Naive B cell (primary cell): ENCODE results near the gene NMBR. TPM values are rescaled to one million over a fixed set of nuclear protein-coding genes. Genes with fewer than 3 reads are reported as not detected.
"Not testable (repeated sequence)": the region's sequence is repeated elsewhere in the genome, so short reads cannot be mapped to it uniquely, and the experiment has no call there.

ENCODE experiments used
- ATAC-seq, 2 donors: fragments of 150-1000 bp; cut with Tn5 transposase; 2 replicates each; pipeline ENCODE4 v1.10.0; 2021; ENCODE audit warnings: low read depth in 2 of 2, mild to moderate bottlenecking in 2 of 2, moderate library complexity in 2 of 2
- DNase-seq: peaks from one replicate; pipeline ENCODE4 v3.0.0; 2022
- H3K27ac Mint-ChIP-seq, 6 donors: one replicate each; pipeline ENCODE4 v1.8.0; 2020 to 2022; ENCODE audit warnings: mild to moderate bottlenecking in 6 of 6, mixed read lengths in 6 of 6, moderate library complexity in 5 of 6, inconsistent platforms in 2 of 6
- H3K27me3 Mint-ChIP-seq, 3 donors: one replicate each; pipeline ENCODE4 v1.8.0; 2021 to 2022; ENCODE audit warnings: mixed read lengths in 3 of 3, mild to moderate bottlenecking in 1 of 3
- H3K36me3 Mint-ChIP-seq, 2 donors: one replicate each; pipeline ENCODE4 v1.8.0; 2020 to 2022; ENCODE audit warnings: mixed read lengths in 2 of 2, inconsistent platforms in 1 of 2, mild to moderate bottlenecking in 1 of 2
- H3K4me1 Mint-ChIP-seq, 3 donors: one replicate each; pipeline ENCODE4 v1.8.0; 2020 to 2022; ENCODE audit warnings: mixed read lengths in 3 of 3, inconsistent platforms in 1 of 3, mild to moderate bottlenecking in 1 of 3, moderate library complexity in 1 of 3
- H3K4me3 Mint-ChIP-seq, 8 donors: one replicate each; pipeline ENCODE4 v1.8.0; 2020 to 2022; ENCODE audit warnings: mild to moderate bottlenecking in 8 of 8, mixed read lengths in 8 of 8, moderate library complexity in 8 of 8, inconsistent platforms in 2 of 8
- H3K9me3 Mint-ChIP-seq, 7 donors: one replicate each; pipeline ENCODE4 v1.8.0; 2020 to 2022; ENCODE audit warnings: mixed read lengths in 7 of 7, mild to moderate bottlenecking in 5 of 7, inconsistent platforms in 2 of 7, moderate library complexity in 1 of 7
- polyA plus RNA-seq, 6 donors: library from polyadenylated mRNA; unstranded; fragments of 300-500 nt; fragmentation: Illumina TruSeq; gene quantifications; one replicate each; pipeline ENCODE4 v1.2.3, GENCODE V29; 2021; ENCODE audit warnings: low read depth in 6 of 6

NMBR gene
- polyA plus RNA-seq, 6 donors from 2014 or later = not detected

GRCh38 chr6:142075516-142076101, 71.3 kb downstream of the NMBR start:
- Mint-ChIP-seq H3K9me3 (peaks cover 3 to 22% (median 12%) of the 10 kb centered on the region in 7 donors), H3K36me3 (no peaks in the 10 kb centered on the region), H3K27me3 (peaks cover 6 to 16% (median 7%) of the 10 kb centered on the region in 3 donors), H3K4me1 (no peaks in the 10 kb centered on the region), H3K4me3 (no peak overlapping the region), H3K27ac (no peak overlapping the region)
- ATAC-seq (no peak), DNase-seq (no peak)

DNA sequence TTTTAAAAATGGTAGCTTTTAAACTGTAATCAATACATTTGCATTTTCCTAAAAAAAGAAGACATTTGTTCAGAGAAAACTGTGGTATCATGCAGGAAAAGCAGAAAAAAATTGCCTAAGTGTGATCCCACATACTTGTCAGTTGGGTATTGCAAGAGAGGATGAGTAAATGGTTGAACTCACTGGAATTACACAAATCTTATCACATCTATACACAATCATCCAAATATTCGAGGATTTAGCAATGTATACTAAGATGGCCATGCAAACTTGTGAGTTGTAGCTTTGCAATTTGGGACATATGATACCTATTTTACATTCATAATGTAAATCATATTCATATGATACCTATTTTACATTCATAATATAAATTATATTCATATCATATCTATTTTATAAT, 72.4 kb downstream of the NMBR start:
- H3K4me3 Mint-ChIP-seq = no peak overlapping the region
- no peaks in the 10 kb centered on the region for H3K4me1 Mint-ChIP-seq
- H3K36me3 Mint-ChIP-seq = no peaks in the 10 kb centered on the region
- H3K27ac Mint-ChIP-seq = no peak overlapping the region
- H3K9me3 Mint-ChIP-seq = peaks cover 3 to 23% (median 12%) of the 10 kb centered on the region in 7 donors
- no peak for ATAC-seq
- peaks cover 6 to 16% (median 8%) of the 10 kb centered on the region in 3 donors for H3K27me3 Mint-ChIP-seq
- no peak for DNase-seq

DNA sequence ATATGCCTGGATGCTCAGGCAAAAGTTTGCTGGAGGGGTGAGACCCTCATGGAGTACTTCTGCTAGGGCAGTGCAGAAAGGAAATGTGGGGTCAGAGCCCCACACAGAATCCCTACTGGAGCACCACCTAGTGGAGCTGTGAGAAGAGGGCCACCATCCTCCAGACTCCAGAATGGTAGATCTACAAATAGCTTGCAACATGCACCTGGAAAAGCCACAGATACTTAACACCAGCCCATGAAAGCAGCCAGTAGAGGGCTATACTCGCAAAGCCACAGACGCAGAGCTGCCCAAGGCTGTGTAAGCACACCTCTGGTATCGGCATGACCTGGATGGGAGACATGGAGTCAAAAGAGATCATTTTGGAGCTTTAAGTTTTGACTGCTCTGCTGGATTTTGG, 74.9 kb downstream of the NMBR start:
- H3K4me1 Mint-ChIP-seq = no peaks in the 10 kb centered on the region
- ATAC-seq = no peak
- H3K27ac Mint-ChIP-seq = no peak overlapping the region
- peaks cover 0 to 8% (median 6%) of the 10 kb centered on the region in 3 donors for H3K27me3 Mint-ChIP-seq
- DNase-seq = no peak
- no peaks in the 10 kb centered on the region for H3K36me3 Mint-ChIP-seq
- peaks cover 0 to 23% (median 12%) of the 10 kb centered on the region in 7 donors for H3K9me3 Mint-ChIP-seq
- no peak overlapping the region for H3K4me3 Mint-ChIP-seq

DNA sequence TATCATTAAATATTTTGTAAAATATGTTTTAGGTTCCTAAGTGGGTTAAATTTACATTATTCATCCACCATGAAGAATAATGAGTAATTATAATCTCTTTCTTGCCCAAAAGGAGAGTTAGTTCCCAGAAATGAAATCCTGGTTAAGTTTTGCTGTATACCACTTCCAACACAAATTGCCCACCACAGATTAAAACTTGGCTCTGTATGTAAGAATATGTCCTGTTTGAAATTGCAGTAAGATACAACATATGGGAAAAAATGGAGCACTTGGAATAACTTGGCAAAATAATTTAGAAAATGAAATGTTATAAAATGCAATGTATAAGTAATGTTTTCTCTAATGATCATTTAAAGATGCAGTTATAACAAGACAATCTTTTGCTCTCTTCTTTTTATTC, 78.5 kb downstream of the NMBR start:
- Mint-ChIP-seq H3K27ac (no peak overlapping the region), H3K36me3 (no peaks in the 10 kb centered on the region), H3K4me1 (no peaks in the 10 kb centered on the region), H3K27me3 (peaks cover 0 to 12% (median 4%) of the 10 kb centered on the region in 3 donors), H3K4me3 (no peak overlapping the region), H3K9me3 (peaks cover 3 to 20% (median 12%) of the 10 kb centered on the region in 7 donors)
- DNase-seq (no peak), ATAC-seq (no peak)

DNA sequence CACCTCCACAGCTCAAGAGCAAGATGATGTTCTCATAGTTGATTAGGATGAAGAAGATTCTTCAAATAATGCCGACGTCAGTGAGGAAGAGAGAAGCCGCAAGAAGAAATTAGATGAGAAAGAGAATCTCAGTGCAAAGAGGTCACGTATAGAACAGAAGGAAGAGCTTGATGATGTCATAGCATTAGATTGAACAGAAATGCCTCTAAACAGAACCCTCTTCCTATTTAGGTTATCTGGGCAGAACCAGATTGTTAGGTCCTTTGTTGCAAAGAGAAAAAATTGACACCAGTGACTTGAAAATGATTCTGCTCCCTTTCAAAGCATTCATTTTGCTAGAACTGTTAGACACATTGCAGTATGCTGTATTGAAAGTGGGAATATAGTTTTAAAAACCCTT, 84.1 kb downstream of the NMBR start:
- not testable (repeated sequence) for H3K27me3 Mint-ChIP-seq, H3K4me1 Mint-ChIP-seq, DNase-seq, H3K4me3 Mint-ChIP-seq, H3K36me3 Mint-ChIP-seq, H3K9me3 Mint-ChIP-seq, ATAC-seq
- H3K27ac Mint-ChIP-seq = peak overlapping the region in 1 of 6 donors; percentile 47

DNA sequence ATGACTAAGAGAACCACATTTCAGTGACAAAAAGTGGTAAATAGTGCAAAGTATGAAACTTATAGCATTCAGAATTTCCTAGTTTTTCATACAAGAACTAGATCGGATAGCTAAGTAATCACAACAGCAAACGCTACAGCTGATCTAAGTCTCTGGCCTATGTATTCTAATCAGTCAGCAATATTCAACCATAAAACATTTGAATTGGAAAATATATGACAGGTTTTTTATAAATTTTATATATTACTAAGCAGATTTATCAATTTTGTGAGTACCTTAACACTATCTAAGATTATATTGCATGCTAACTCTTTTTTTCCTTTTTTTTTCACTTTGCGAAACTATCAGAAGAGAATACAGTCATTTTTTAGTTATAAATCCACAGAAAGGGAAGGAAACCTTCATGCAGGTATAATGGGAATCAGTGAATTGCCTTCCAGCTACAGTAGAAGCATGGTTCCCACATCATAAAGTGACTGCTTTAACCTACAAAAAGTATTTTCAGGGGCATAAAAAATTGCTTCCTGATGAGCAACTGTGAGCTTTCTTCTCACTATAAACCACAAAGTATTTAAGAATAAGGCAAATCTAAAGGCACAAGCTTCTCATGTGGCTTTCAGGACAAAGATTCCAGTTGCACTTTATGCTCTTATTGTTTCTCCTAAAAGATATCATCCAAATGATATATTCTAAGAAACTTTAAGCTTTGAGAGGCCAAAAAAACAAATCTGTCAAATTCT, 88.2 kb downstream of the NMBR start:
- DNase-seq (no peak), ATAC-seq (no peak)
- H3K4me1 Mint-ChIP-seq = no peaks in the 10 kb centered on the region
- H3K4me3 Mint-ChIP-seq = no peak overlapping the region
- H3K27ac Mint-ChIP-seq = no peak overlapping the region
- no peaks in the 10 kb centered on the region for H3K36me3 Mint-ChIP-seq
- no peaks in the 10 kb centered on the region for H3K27me3 Mint-ChIP-seq
- peaks cover 0 to 2% (median 0%) of the 10 kb centered on the region in 7 donors for H3K9me3 Mint-ChIP-seq

GRCh38 chr6:142055219-142055618, 91.7 kb downstream of the NMBR start:
- no peaks in the 10 kb centered on the region for H3K36me3 Mint-ChIP-seq
- H3K4me1 Mint-ChIP-seq = no peaks in the 10 kb centered on the region
- DNase-seq = no peak
- H3K4me3 Mint-ChIP-seq = no peak overlapping the region
- ATAC-seq = no peak
- H3K27me3 Mint-ChIP-seq = no peaks in the 10 kb centered on the region
- H3K27ac Mint-ChIP-seq = no peak overlapping the region
- H3K9me3 Mint-ChIP-seq = peaks cover 6 to 33% (median 17%) of the 10 kb centered on the region in 7 donors

DNA sequence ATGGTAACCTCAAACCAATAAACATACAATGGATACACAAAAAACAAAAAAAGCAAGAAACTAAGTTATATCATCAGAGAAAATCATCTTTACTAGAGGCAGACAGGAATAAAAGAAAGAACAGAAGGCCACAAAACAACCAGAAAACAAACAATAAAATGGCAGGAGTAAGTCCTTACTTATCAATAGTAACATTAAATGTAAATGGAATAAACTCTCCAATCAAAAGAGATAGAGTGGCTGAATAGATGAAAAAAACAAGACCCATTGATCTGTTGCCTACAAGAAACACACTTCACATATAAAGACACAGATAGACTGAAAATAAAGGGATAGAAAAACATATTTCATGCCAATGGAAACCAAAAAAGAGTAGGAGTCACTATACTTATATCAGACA, 95.5 kb downstream of the NMBR start:
- H3K27me3 Mint-ChIP-seq = peaks cover 0 to 4% (median 0%) of the 10 kb centered on the region in 3 donors
- H3K36me3 Mint-ChIP-seq = no peaks in the 10 kb centered on the region
- H3K4me3 Mint-ChIP-seq = no peak overlapping the region
- ATAC-seq (no peak), DNase-seq (no peak)
- H3K27ac Mint-ChIP-seq = no peak overlapping the region
- peaks cover 8 to 42% (median 22%) of the 10 kb centered on the region in 7 donors for H3K9me3 Mint-ChIP-seq
- no peaks in the 10 kb centered on the region for H3K4me1 Mint-ChIP-seq

GRCh38 chr6:142048593-142048980, 98.3 kb downstream of the NMBR start:
- ATAC-seq = no peak
- Mint-ChIP-seq H3K9me3 (peaks cover 8 to 39% (median 22%) of the 10 kb centered on the region in 7 donors), H3K4me3 (no peak overlapping the region), H3K27ac (no peak overlapping the region), H3K36me3 (no peaks in the 10 kb centered on the region), H3K27me3 (peaks cover 0 to 4% (median 1%) of the 10 kb centered on the region in 3 donors), H3K4me1 (no peaks in the 10 kb centered on the region)
- no peak for DNase-seq

DNA sequence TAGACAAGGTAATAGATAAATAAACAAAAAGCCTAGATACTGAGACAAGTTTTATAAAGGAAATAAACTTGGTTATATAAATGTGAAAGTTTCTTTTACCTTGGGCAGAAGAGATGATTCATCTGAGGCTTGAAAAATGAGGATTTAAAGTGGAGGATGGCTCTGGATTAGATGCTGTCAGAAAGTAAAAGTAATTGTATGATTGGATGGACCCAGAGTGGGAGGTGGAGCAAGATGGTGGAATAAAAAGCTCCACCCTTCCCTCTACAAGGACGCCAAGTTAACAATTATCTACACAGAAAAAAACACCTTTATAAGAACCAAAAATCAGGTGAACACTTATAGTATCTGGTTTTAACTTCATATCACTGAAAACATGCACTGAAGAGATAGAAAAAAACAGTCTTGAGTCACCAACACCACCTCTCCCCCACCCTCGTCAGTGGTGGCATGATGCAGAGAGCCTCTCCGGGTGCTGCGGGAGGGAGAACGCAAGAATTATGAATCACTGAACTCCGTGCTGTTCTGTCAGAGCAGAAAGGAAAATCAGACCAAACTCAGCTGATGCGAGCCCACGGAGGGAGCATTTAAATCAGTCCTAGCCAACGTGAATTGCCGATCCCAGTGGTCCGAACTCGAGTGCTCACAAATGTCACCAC, 98.9 kb downstream of the NMBR start:
- H3K4me3 Mint-ChIP-seq = no peak overlapping the region
- no peak for ATAC-seq
- DNase-seq = no peak
- no peaks in the 10 kb centered on the region for H3K36me3 Mint-ChIP-seq
- peaks cover 8 to 34% (median 19%) of the 10 kb centered on the region in 7 donors for H3K9me3 Mint-ChIP-seq
- H3K4me1 Mint-ChIP-seq = no peaks in the 10 kb centered on the region
- no peak overlapping the region for H3K27ac Mint-ChIP-seq
- peaks cover 0 to 7% (median 4%) of the 10 kb centered on the region in 3 donors for H3K27me3 Mint-ChIP-seq

DNA sequence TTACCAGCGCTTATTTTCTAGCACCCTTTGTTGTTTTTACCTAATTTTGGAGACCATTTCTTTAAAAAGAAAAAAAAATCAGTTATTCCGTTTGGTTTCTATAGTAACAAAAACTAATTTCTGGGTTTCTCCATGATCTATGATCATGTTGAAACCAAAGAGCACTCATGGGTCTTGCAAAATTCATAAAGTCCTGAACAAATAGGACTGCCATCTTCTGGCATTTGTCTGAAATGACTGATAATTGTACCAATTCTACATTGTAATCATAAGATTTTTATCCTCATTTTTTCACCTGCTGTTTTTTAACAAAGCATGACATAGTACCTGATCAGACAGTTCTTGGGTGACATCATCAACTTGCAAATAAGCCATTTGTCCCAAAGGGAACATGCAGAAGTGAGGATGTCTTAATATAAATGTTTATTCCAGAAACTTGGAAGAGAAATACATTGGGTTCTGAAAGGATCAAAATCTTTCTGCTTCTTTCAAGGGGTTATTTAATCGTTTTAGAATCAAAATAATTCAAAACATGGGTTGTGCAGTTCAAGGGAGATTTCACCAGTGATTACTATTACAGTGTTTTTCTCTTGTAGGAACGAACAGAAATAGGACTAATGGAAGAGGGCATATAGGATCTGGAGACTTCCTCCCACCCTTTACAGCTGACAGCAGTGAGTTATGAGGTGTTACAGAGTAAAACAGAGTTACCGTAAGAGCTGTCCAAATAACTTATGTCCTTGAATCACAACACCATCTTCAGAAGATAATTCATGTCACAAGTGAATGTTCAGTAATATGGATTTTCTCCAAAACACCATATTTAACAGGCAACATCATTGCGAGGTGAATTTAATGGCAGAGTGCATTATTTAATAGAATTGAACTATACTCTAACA, 101.3 kb downstream of the NMBR start:
- DNase-seq (no peak), ATAC-seq (no peak)
- H3K9me3 Mint-ChIP-seq = peaks cover 2 to 13% (median 8%) of the 10 kb centered on the region in 7 donors
- no peaks in the 10 kb centered on the region for H3K4me1 Mint-ChIP-seq
- H3K36me3 Mint-ChIP-seq = no peaks in the 10 kb centered on the region
- H3K27me3 Mint-ChIP-seq = peaks cover 0 to 11% (median 4%) of the 10 kb centered on the region in 3 donors
- H3K27ac Mint-ChIP-seq = no peak overlapping the region
- no peak overlapping the region for H3K4me3 Mint-ChIP-seq

- Mint-ChIP-seq H3K9me3 (peaks cover 0 to 6% (median 0%) of the 10 kb centered on the region in 7 donors), H3K36me3 (no peaks in the 10 kb centered on the region), H3K4me1 (no peaks in the 10 kb centered on the region), H3K4me3 (no peak overlapping the region), H3K27me3 (peaks cover 0 to 5% (median 0%) of the 10 kb centered on the region in 3 donors), H3K27ac (no peak overlapping the region)
- ATAC-seq (no peak), DNase-seq (no peak)
Observed at GRCh38 chr6:142035890-142036289, 111.0 kb downstream of the NMBR start.

- H3K4me3 Mint-ChIP-seq = peak overlapping the region in 1 of 8 donors; percentile 82
- peaks cover 0 to 5% (median 0%) of the 10 kb centered on the region in 3 donors for H3K27me3 Mint-ChIP-seq
- ATAC-seq (no peak), DNase-seq (no peak)
- no peaks in the 10 kb centered on the region for H3K4me1 Mint-ChIP-seq
- no peak overlapping the region for H3K27ac Mint-ChIP-seq
- H3K9me3 Mint-ChIP-seq = peaks cover 4 to 32% (median 14%) of the 10 kb centered on the region in 7 donors
- H3K36me3 Mint-ChIP-seq = no peaks in the 10 kb centered on the region
Observed at GRCh38 chr6:142031035-142031434, 115.9 kb downstream of the NMBR start.
